ENCODE results near the gene GCN1. TPM values are rescaled to one million over a fixed set of nuclear protein-coding genes. Genes with fewer than 3 reads are reported as not detected.

Gene GCN1
- total and polyA plus RNA-seq, 2 of the 8 experiments (the other 6 are each of a cell fraction or from before 2014, with no cell fraction given) = 61.4 to 133 TPM

DNA sequence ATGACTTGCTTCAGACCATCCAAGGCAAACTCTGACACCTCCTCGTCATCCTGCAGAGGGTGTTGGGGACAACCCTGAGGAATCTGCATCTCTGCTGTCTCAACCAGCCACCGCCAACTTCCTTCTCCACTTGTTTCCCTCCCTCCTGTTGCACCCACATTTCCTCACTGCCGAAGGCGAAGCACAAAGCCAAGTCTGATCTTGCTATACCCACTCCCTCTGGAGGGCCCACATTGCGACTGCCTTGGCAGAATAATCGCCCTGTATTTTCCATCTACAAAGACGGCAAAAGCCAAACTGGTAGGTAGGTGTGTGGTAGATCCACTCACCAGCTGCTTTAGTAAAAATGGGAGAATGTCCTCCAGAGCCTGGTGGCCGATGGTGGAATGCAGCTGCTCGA lies 56.1 kb downstream of the GCN1 start:
- DNase-seq (ENCODE audit: low read depth in 1 of 2, low spot score in 2 of 2) (no peak), FAIRE-seq (no peak)
- Histone ChIP-seq H3K23me2 (ENCODE audit: low read depth, low read length) (no peaks in the 10 kb centered on the region), H4K8ac (ENCODE audit: extremely low read depth, insufficient read depth, low read length) (no peak overlapping the region; the same call in 1 of the 2 replicates), H3K79me1 (ENCODE audit: low read depth, low read length) (no peaks in the 10 kb centered on the region; the same call in none of the 2 replicates), H4K20me1 (replicated peaks in 1 of 2; ENCODE audit: control insufficient read depth in 1 of 2, insufficient read depth in 2 of 2, low read length in 2 of 2) (peaks cover 0 to 12% of the 10 kb centered on the region in 2 experiments), H2BK20ac (ENCODE audit: low read length) (no peak overlapping the region), H2AFZ (ENCODE audit: low read length) (no peak overlapping the region), H3K9ac (replicated peaks in 1 of 4; ENCODE audit: extremely low read depth in 1 of 4, low read depth in 3 of 4, low read length in 3 of 4) (no peak overlapping the region), H3K23ac (ENCODE audit: insufficient read length) (no peak overlapping the region), H2BK5ac (ENCODE audit: low read depth, low read length) (no peak overlapping the region; the same call in 1 of the 2 replicates), H2AK5ac (ENCODE audit: low read depth, low read length) (no peak overlapping the region), H3K4me1 (replicated peaks in 1 of 4; ENCODE audit: control insufficient read depth in 3 of 4, insufficient read depth in 4 of 4, low read length in 3 of 4) (no peaks in the 10 kb centered on the region; a peak in 1 of 7 replicates), H3K79me2 (ENCODE audit: control insufficient read depth in 1 of 2, insufficient read depth in 2 of 2, low read length in 2 of 2) (no peaks in the 10 kb centered on the region), H3K4ac (replicated peaks; ENCODE audit: insufficient read length, low read depth, low read length) (no peak overlapping the region), H3K36me3 (ENCODE audit: control insufficient read depth in 2 of 4, insufficient read depth in 4 of 4, low read length in 3 of 4) (peaks cover 69 to 89% (median 83%) of the 10 kb centered on the region in 4 experiments), H3K14ac (ENCODE audit: insufficient read length) (no peak overlapping the region), H3K27ac (ENCODE audit: low read depth, low read length) (no peak overlapping the region), H2BK12ac (ENCODE audit: low read depth, low read length) (no peak overlapping the region), H4K91ac (replicated peaks; ENCODE audit: insufficient read length, low read length) (no peak overlapping the region), H4K5ac (ENCODE audit: insufficient read length, low read depth, low read length) (no peak overlapping the region), H3K56ac (replicated peaks; ENCODE audit: insufficient read length, low read depth, low read length) (no peak overlapping the region), H3K4me3 (ENCODE audit: extremely low read depth in 1 of 4, insufficient read depth in 2 of 4, low read depth in 3 of 4, low read length in 4 of 4) (no peak overlapping the region), H3K4me2 (ENCODE audit: insufficient read depth in 1 of 2, low read depth in 2 of 2, low read length in 2 of 2) (no peak overlapping the region), H2BK15ac (ENCODE audit: low read length) (no peak overlapping the region), H3K18ac (ENCODE audit: extremely low read depth, low read length) (no peak overlapping the region), H3K9me3 (ENCODE audit: insufficient read depth in 2 of 2, low read depth in 1 of 2, low read length in 1 of 2) (no peaks in the 10 kb centered on the region), H2BK120ac (replicated peaks; ENCODE audit: low read depth, low read length) (no peak overlapping the region), H3K27me3 (replicated peaks in 1 of 4; ENCODE audit: control insufficient read depth in 3 of 4, extremely low read depth in 1 of 4, insufficient read depth in 3 of 4, low read length in 3 of 4) (no peaks in the 10 kb centered on the region)
- POLR2A ChIA-PET (ENCODE audit: partially characterized antibody) = interaction anchor here (0.9 to 1.3 kb wide), 6 partner anchors 11 to 58 kb away, joined by 3 read pairs; no protein-coding TSS in a partner anchor
- 89% methylated on average over 9 of the region's 9 CpGs; no CpG with 5 or more reads in 1 of the 2 experiments for WGBS, 2 experiments (ENCODE audit: extremely low coverage in 1 of 2, insufficient coverage in 1 of 2, insufficient read length in 1 of 2, insufficient replicate concordance in 2 of 2, low coverage in 1 of 2, low lambda C conversion rate in 2 of 2, missing lambda C conversion rate in 1 of 2)
- CTCF ChIA-PET (ENCODE audit: partially characterized antibody) = interaction anchor here (0.6 kb wide), 1 partner anchor 1505 kb away, joined by 3 read pairs; no protein-coding TSS in a partner anchor
- no peak for TF ChIP-seq SIX5 (IDR thresholded peaks at IDR 0.05; ENCODE audit: low read depth, low read length)
- TF ChIP-seq PHF8 (conservative IDR thresholded peaks at IDR 0.05; ENCODE audit: low read depth, low read length) = no peak
- no peak for TF ChIP-seq HDAC2 (IDR thresholded peaks at IDR 0.05; ENCODE audit: borderline replicate concordance in 1 of 2, low read depth in 2 of 2, low read length in 2 of 2)
- no peak for TF ChIP-seq EP300 (IDR thresholded peaks at IDR 0.05; ENCODE audit: borderline replicate concordance in 1 of 2, low read depth in 2 of 2, low read length in 2 of 2)
- no peak for TF ChIP-seq POLR2AphosphoS5 (IDR thresholded peaks at IDR 0.05; ENCODE audit: low read depth, low read length)
- TF ChIP-seq TEAD4 (IDR thresholded peaks at IDR 0.05; ENCODE audit: low read depth, low read length) = no peak
- TF ChIP-seq RNF2 (IDR thresholded peaks at IDR 0.05; ENCODE audit: borderline replicate concordance, low read depth, low read length, missing control alignments, poor library complexity, severe bottlenecking) = no peak
- no peak for TF ChIP-seq NANOG (IDR thresholded peaks at IDR 0.05; ENCODE audit: insufficient read depth, low read depth, low read length, poor library complexity, severe bottlenecking)
- TF ChIP-seq RFX5 (IDR thresholded peaks at IDR 0.05; ENCODE audit: borderline replicate concordance, low read depth, low read length) = no peak
- no peak for TF ChIP-seq SP4 (IDR thresholded peaks at IDR 0.05; ENCODE audit: low read length)
- TF ChIP-seq SIRT6 (IDR thresholded peaks at IDR 0.05; ENCODE audit: low read length) = no peak
- no peak for TF ChIP-seq CEBPB (IDR thresholded peaks at IDR 0.05; ENCODE audit: low read depth, low read length)
- no peak for TF ChIP-seq POLR2A (IDR thresholded peaks at IDR 0.05; ENCODE audit: control extremely low read depth in 1 of 2, low read depth in 2 of 2, low read length in 2 of 2)
- TF ChIP-seq, protein P1, sequence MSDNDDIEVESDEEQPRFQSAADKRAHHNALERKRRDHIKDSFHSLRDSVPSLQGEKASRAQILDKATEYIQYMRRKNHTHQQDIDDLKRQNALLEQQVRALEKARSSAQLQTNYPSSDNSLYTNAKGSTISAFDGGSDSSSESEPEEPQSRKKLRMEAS (IDR thresholded peaks at IDR 0.05) = no peak

Measured in H1 (cell line).